PFSK-1 (cell line): ENCODE measurements around the gene GDF15.

Experiments used
- FOXP2 ChIP-seq: optimal IDR thresholded peaks from 2 replicates; pipeline ENCODE3; 2011; ENCODE audit warnings: borderline replicate concordance, control low read depth, inconsistent platforms; ENCODE audit not compliant: insufficient read depth; ENCODE audit errors: extremely low read length, extremely low read depth
- POLR2AphosphoS5 ChIP-seq: IDR thresholded peaks from 2 replicates; pipeline ENCODE4 v1.6.1; 2012; ENCODE audit warnings: low read depth, mild to moderate bottlenecking, control low read depth, low read length, moderate library complexity
- SIN3A ChIP-seq: IDR thresholded peaks from 2 replicates; pipeline ENCODE4 v1.6.1; 2012; ENCODE audit warnings: mild to moderate bottlenecking, low read length, moderate library complexity, borderline replicate concordance; ENCODE audit not compliant: insufficient read depth
- TAF1 ChIP-seq: IDR thresholded peaks from 2 replicates; pipeline ENCODE4 v1.6.1; 2012; ENCODE audit warnings: low read length, control low read depth, borderline replicate concordance; ENCODE audit not compliant: insufficient read depth
- TF ChIP-seq, protein P1 (sequence below), 2 experiments: IDR thresholded peaks; 2 replicates each; pipeline versions ENCODE4 v1.6.1 to v1.8.0; 2011 to 2012; ENCODE audit warnings: low read depth in 2 of 2, low read length in 2 of 2, control low read depth in 1 of 2, inconsistent platforms in 1 of 2, mild to moderate bottlenecking in 1 of 2, moderate library complexity in 1 of 2; ENCODE audit not compliant: insufficient read depth in 1 of 2

The GDF15 gene

DNA sequence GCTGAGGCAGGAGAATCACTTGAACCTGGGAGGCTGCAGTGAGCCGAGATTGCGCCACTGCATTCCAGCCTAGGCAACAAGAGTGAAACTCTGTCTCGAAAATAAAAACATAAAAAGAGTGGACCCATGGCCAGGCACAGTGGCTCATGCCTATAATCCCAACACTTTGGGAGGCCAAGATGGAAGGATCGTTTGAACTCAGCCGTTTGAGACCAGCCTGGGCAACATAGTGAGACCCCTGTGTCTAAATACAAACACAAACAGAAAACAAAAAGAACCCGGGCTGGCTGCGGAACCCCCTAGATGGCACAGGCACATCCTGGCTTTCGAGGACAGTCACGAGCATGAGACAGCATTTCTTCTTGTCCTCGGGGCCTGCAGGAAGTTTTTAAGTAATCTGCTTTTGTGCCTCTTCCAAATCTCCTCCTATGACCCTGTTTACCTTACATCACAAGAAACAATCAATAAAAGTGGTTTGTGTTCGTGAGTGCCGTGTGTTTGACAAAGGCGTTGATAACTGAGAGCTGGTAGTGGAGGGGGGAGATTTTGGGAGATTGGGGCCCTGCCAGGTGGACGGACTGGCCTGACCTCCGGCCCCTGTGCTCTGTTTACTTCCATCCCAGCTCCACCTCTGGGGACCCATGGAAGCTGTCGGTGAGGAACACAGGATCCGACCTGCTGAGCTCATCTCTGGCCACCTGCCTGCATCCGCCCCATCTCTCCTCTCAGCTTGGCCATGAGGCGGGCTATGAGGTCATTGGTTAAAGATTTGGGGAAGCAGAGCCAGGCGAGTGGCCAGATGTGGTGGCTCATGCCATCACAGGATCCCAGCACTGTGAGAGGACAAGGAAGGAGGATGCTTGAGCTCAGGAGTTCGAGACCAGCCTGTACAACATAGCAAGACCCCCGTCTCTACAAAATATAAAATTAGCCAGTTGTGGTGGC lies 5.9 kb upstream of the GDF15 start:
- TF ChIP-seq SIN3A (no peak), FOXP2 (peak; percentile 83), POLR2AphosphoS5 (no peak), TAF1 (no peak)
- TF ChIP-seq, protein P1, sequence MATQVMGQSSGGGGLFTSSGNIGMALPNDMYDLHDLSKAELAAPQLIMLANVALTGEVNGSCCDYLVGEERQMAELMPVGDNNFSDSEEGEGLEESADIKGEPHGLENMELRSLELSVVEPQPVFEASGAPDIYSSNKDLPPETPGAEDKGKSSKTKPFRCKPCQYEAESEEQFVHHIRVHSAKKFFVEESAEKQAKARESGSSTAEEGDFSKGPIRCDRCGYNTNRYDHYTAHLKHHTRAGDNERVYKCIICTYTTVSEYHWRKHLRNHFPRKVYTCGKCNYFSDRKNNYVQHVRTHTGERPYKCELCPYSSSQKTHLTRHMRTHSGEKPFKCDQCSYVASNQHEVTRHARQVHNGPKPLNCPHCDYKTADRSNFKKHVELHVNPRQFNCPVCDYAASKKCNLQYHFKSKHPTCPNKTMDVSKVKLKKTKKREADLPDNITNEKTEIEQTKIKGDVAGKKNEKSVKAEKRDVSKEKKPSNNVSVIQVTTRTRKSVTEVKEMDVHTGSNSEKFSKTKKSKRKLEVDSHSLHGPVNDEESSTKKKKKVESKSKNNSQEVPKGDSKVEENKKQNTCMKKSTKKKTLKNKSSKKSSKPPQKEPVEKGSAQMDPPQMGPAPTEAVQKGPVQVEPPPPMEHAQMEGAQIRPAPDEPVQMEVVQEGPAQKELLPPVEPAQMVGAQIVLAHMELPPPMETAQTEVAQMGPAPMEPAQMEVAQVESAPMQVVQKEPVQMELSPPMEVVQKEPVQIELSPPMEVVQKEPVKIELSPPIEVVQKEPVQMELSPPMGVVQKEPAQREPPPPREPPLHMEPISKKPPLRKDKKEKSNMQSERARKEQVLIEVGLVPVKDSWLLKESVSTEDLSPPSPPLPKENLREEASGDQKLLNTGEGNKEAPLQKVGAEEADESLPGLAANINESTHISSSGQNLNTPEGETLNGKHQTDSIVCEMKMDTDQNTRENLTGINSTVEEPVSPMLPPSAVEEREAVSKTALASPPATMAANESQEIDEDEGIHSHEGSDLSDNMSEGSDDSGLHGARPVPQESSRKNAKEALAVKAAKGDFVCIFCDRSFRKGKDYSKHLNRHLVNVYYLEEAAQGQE (IDR thresholded peaks at IDR 0.05; ENCODE audit: insufficient read depth in 1 of 2, low read depth in 2 of 2, low read length in 2 of 2): no peak

DNA sequence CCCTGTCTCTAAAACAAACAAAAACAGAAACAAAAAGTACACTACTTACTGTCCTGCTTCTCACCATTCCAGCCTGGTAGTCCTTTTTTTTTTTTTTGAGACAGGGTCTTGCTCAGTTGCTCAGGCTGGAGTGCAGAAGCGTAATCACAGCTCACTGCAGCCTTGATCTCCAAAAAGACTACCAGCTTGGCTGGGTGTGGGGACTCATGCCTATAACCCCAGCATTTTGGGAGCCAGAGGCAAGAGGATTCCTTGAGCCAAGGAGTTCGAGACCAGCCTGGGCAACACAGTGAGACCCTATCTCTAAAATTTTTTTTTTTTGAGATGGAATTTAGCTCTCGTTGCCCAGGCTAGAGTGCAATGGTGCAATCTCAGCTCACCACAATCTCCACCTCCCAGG lies 5.1 kb upstream of the GDF15 start:
- TF ChIP-seq, protein P1 (IDR thresholded peaks at IDR 0.05; ENCODE audit: insufficient read depth in 1 of 2, low read depth in 2 of 2, low read length in 2 of 2): no peak
- no peak for TF ChIP-seq TAF1
- no peak for TF ChIP-seq FOXP2
- no peak for TF ChIP-seq SIN3A
- TF ChIP-seq POLR2AphosphoS5: no peak

DNA sequence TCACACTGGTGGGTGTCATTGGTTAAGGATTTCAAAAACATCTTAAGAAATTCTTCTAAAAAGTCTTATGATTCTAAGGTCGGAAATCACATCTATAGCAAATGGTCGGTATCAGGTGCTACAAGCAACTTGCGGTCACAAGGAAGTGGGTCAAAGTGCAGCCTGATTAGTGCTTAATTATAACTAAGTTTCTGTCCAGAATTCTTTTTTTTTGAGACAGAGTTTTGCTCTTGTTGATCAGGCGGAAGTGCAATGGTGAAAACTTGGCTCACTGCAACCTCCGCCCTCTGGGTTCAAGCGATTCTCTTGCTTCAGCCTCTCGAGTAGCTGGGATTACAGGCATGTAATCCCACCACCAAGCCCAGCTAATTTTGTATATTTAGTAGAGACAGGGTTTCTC lies 1.2 kb upstream of the GDF15 start:
- TF ChIP-seq SIN3A: no peak
- no peak for TF ChIP-seq TAF1
- TF ChIP-seq, protein P1 (IDR thresholded peaks at IDR 0.05; ENCODE audit: insufficient read depth in 1 of 2, low read depth in 2 of 2, low read length in 2 of 2): no peak
- no peak for TF ChIP-seq FOXP2
- TF ChIP-seq POLR2AphosphoS5: no peak

DNA sequence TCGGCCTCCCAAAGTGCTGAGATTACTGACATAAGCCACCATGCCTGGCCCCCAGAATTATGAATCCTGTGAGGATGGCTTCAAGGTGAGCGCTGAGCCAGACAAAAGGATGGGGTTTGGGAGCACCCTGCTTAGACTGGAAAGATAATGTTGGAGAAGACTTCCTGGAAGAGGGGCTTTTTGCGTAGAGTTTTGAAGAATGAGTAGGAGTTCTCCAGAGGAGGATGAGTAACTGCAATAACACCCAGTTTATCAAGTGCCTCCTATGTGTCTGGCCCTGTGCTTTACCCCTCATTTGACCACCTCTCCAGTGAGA lies 641 bp upstream of the GDF15 start:
- TF ChIP-seq, protein P1 (IDR thresholded peaks at IDR 0.05; ENCODE audit: insufficient read depth in 1 of 2, low read depth in 2 of 2, low read length in 2 of 2): no peak
- no peak for TF ChIP-seq POLR2AphosphoS5
- no peak for TF ChIP-seq SIN3A
- no peak for TF ChIP-seq TAF1
- no peak for TF ChIP-seq FOXP2
